CD14-positive monocyte (primary cell): ENCODE measurements around the gene MRPL57. TPM values are rescaled to one million over a fixed set of nuclear protein-coding genes. Genes with fewer than 3 reads are reported as not detected.

Experiments used
- DNase-seq, 3 donors: peaks; one replicate each; pipeline ENCODE4 v3.0.0-alpha.2; 2011 to 2022
- H2AFZ ChIP-seq: 2 replicates; pipeline ENCODE4 v1.6.0; 2012; ENCODE audit warnings: mild to moderate bottlenecking, low read depth, low read length, inconsistent platforms; ENCODE audit not compliant: insufficient read depth, poor library complexity, severe bottlenecking
- H3K27ac ChIP-seq, 2 donors: 1 replicate in 1 of 2; 2 replicates in 1 of 2; pipeline ENCODE4 v1.5.1; 2012 to 2013; ENCODE audit warnings: low read length in 2 of 2, control low read depth in 1 of 2, inconsistent platforms in 1 of 2, low read depth in 1 of 2, mild to moderate bottlenecking in 1 of 2
- H3K27me3 ChIP-seq, 2 donors: one replicate each; pipeline versions ENCODE4 v1.6.0 to v1.6.1; 2011 to 2013; ENCODE audit warnings: low read length in 2 of 2; ENCODE audit not compliant: control insufficient read depth in 2 of 2, insufficient read depth in 2 of 2
- H3K36me3 ChIP-seq, 2 donors: replicated peaks in 1 of 2; 1 replicate in 1 of 2; 2 replicates in 1 of 2; pipeline versions ENCODE4 v1.5.1 to v1.6.1; 2012 to 2013; ENCODE audit warnings: low read length in 2 of 2, control low read depth in 1 of 2, inconsistent platforms in 1 of 2, mild to moderate bottlenecking in 1 of 2; ENCODE audit not compliant: insufficient read depth in 2 of 2, control insufficient read depth in 1 of 2
- H3K4me1 ChIP-seq, 2 donors: 1 replicate in 1 of 2; 2 replicates in 1 of 2; pipeline versions ENCODE4 v1.5.1 to v1.6.1; 2012 to 2013; ENCODE audit warnings: low read length in 2 of 2, control low read depth in 1 of 2, inconsistent platforms in 1 of 2, mild to moderate bottlenecking in 1 of 2, moderate library complexity in 1 of 2; ENCODE audit not compliant: insufficient read depth in 2 of 2, control insufficient read depth in 1 of 2
- H3K4me2 ChIP-seq: replicated peaks from 2 replicates; pipeline ENCODE3; 2012; ENCODE audit warnings: low read length, moderate library complexity, mild to moderate bottlenecking; ENCODE audit not compliant: poor library complexity, severe bottlenecking; ENCODE audit errors: extremely low read depth
- H3K4me3 ChIP-seq, 3 experiments: fragments of 200-600 bp in 1 of 3; sonication (generic) in 1 of 3; replicated peaks in 1 of 3; 1 replicate in 2 of 3; 2 replicates in 1 of 3; pipeline ENCODE4 v1.5.1; 2011 to 2013; ENCODE audit warnings: low read length in 3 of 3, mild to moderate bottlenecking in 3 of 3, control low read depth in 2 of 3, low read depth in 2 of 3, inconsistent platforms in 1 of 3, moderate library complexity in 1 of 3
- H3K79me2 ChIP-seq: 2 replicates; pipeline ENCODE4 v1.6.0; 2012; ENCODE audit warnings: mild to moderate bottlenecking, control low read depth, inconsistent platforms, low read length, moderate library complexity; ENCODE audit not compliant: insufficient read depth
- H3K9ac ChIP-seq: 2 replicates; pipeline ENCODE4 v1.6.0; 2017; ENCODE audit warnings: low read length, mild to moderate bottlenecking; ENCODE audit not compliant: insufficient read depth, poor library complexity, severe bottlenecking
- H3K9me3 ChIP-seq, 2 donors: replicated peaks in 1 of 2; 1 replicate in 1 of 2; 2 replicates in 1 of 2; pipeline versions ENCODE4 v1.5.1 to v1.6.1; 2012 to 2013; ENCODE audit warnings: low read length in 2 of 2, control low read depth in 1 of 2; ENCODE audit not compliant: control insufficient read depth in 1 of 2, insufficient read depth in 1 of 2
- H4K20me1 ChIP-seq: 2 replicates; pipeline ENCODE4 v1.6.0; 2012; ENCODE audit warnings: mild to moderate bottlenecking, low read length, control low read depth, moderate library complexity; ENCODE audit not compliant: insufficient read depth
- H3K27ac Mint-ChIP-seq, 7 donors: one replicate each; pipeline ENCODE4 v1.8.0; 2020; ENCODE audit warnings: mild to moderate bottlenecking in 7 of 7, mixed read lengths in 7 of 7, moderate library complexity in 6 of 7, inconsistent platforms in 2 of 7
- H3K27me3 Mint-ChIP-seq, 3 donors: one replicate each; pipeline ENCODE4 v1.8.0; 2021 to 2022; ENCODE audit warnings: low read depth in 3 of 3, mild to moderate bottlenecking in 3 of 3, mixed read lengths in 3 of 3, moderate library complexity in 3 of 3, inconsistent platforms in 1 of 3
- H3K36me3 Mint-ChIP-seq, 2 donors: one replicate each; pipeline ENCODE4 v1.8.0; 2020; ENCODE audit warnings: mixed read lengths in 2 of 2, inconsistent platforms in 1 of 2, mild to moderate bottlenecking in 1 of 2
- H3K4me1 Mint-ChIP-seq: one replicate; pipeline ENCODE4 v1.8.0; 2020; ENCODE audit warnings: mild to moderate bottlenecking, mixed read lengths
- H3K4me3 Mint-ChIP-seq, 2 donors: one replicate each; pipeline ENCODE4 v1.8.0; 2020; ENCODE audit warnings: mild to moderate bottlenecking in 2 of 2, mixed read lengths in 2 of 2, moderate library complexity in 1 of 2
- H3K9me3 Mint-ChIP-seq, 7 donors: one replicate each; pipeline ENCODE4 v1.8.0; 2020 to 2022; ENCODE audit warnings: mixed read lengths in 7 of 7, mild to moderate bottlenecking in 6 of 7, moderate library complexity in 6 of 7, inconsistent platforms in 2 of 7
- WGBS: methylation state at CpG from one replicate; pipeline ENCODE4 v1.1.5; 2013; ENCODE audit warnings: missing lambda C conversion rate; ENCODE audit not compliant: insufficient coverage; 5-methylcytosine and 5-hydroxymethylcytosine counted together
- intact Hi-C, 2 donors: fragments of 100-400 bp; cut with micrococcal nuclease; formaldehyde crosslinking; loops; one replicate each; pipeline versions ENCODE4 v1.15.0 to v1.15.1; 2023
- polyA plus RNA-seq, 3 donors: library from polyadenylated mRNA; depleted of rRNA in 1 of 3; unstranded in 2 of 3; stranded (reverse) in 1 of 3; fragments of 300-500 nt in 2 of 3; fragments of >200 nt in 1 of 3; fragmentation: Illumina TruSeq in 2 of 3; gene quantifications; 1 replicate in 2 of 3; 2 replicates in 1 of 3; pipeline ENCODE4 v1.2.3, GENCODE V29; 2012 to 2021
- small RNA-seq: library from RNA; depleted of rRNA; stranded (forward); fragments of <200 nt; gene quantifications from one replicate; pipeline ENCODE3, GENCODE V24; 2012; ENCODE audit warnings: low read depth; ENCODE audit not compliant: insufficient read length
- TF ChIP-seq, protein P1 (sequence below): fragments of 200-600 bp; IDR thresholded peaks from one replicate; pipeline ENCODE4 v1.8.0; 2022; ENCODE audit warnings: antibody characterized with exemption, mild to moderate bottlenecking

The MRPL57 gene
- polyA plus RNA-seq, 3 donors, result 6.8 to 52.3 (median 41.1) TPM

DNA sequence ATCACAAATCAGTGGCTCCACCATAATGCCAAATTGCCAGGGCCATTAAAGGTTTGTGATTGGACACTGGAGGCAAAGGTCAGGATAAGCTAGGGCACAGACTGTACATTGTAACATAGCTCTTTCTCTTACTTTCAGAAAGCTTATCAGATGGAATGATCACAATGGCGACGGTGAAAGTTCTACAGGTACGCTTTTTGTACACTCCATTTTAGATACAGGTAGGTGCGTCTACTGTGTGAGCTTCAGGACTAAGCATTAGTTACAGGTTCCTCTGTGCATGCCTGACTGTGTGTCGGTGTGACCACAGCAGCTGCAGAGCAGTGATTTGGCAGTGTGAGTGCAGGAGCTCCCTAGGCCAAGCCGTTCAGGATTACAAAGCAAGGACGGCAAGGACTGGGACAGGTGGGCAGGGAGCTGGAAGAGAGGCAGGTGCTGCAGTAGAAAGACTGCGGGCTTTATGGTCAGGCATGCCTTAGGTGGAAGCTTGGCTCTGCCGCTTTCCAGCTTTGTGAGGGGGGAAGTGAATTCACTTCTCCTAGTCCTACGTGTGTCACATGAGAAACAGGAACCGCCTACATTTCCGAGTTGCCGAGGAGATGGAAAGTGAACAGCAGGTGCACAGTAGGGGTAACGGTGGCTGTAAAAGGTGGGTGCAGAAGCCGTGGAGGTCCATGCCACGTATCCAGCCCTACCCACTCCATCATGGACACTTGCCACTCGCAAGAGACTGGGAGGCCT, 49.6 kb downstream of the MRPL57 start:
- no peaks in the 10 kb centered on the region for H3K79me2 ChIP-seq
- H3K4me3 Mint-ChIP-seq, result peak overlapping the region in 1 of 2 donors; percentile 13
- H3K27me3 ChIP-seq, result no peaks in the 10 kb centered on the region
- intact Hi-C loops, result no loop called here
- H3K27ac ChIP-seq, result no peak overlapping the region
- peaks cover 9% of the 10 kb centered on the region in 2 donors for H3K9me3 ChIP-seq
- TF ChIP-seq, protein P1, sequence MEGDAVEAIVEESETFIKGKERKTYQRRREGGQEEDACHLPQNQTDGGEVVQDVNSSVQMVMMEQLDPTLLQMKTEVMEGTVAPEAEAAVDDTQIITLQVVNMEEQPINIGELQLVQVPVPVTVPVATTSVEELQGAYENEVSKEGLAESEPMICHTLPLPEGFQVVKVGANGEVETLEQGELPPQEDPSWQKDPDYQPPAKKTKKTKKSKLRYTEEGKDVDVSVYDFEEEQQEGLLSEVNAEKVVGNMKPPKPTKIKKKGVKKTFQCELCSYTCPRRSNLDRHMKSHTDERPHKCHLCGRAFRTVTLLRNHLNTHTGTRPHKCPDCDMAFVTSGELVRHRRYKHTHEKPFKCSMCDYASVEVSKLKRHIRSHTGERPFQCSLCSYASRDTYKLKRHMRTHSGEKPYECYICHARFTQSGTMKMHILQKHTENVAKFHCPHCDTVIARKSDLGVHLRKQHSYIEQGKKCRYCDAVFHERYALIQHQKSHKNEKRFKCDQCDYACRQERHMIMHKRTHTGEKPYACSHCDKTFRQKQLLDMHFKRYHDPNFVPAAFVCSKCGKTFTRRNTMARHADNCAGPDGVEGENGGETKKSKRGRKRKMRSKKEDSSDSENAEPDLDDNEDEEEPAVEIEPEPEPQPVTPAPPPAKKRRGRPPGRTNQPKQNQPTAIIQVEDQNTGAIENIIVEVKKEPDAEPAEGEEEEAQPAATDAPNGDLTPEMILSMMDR, result no peak
- H3K36me3 Mint-ChIP-seq, result no peaks in the 10 kb centered on the region
- peaks cover 2 to 19% (median 9%) of the 10 kb centered on the region in 7 donors for H3K9me3 Mint-ChIP-seq
- H3K9ac ChIP-seq, result no peak overlapping the region
- H3K27me3 Mint-ChIP-seq, result peaks cover 0 to 1% (median 0%) of the 10 kb centered on the region in 3 donors
- no peak overlapping the region for H3K4me3 ChIP-seq
- H3K4me1 Mint-ChIP-seq, result peaks cover 4% of the 10 kb centered on the region
- no peaks in the 10 kb centered on the region for H3K4me1 ChIP-seq
- DNase-seq, result no peak
- H3K36me3 ChIP-seq, result no peaks in the 10 kb centered on the region
- no peak overlapping the region for H3K27ac Mint-ChIP-seq
- no peak overlapping the region for H3K4me2 ChIP-seq
- 97% methylated on average over 8 of the region's 17 CpGs for WGBS
- no peaks in the 10 kb centered on the region for H4K20me1 ChIP-seq
- no peak overlapping the region for H2AFZ ChIP-seq

DNA sequence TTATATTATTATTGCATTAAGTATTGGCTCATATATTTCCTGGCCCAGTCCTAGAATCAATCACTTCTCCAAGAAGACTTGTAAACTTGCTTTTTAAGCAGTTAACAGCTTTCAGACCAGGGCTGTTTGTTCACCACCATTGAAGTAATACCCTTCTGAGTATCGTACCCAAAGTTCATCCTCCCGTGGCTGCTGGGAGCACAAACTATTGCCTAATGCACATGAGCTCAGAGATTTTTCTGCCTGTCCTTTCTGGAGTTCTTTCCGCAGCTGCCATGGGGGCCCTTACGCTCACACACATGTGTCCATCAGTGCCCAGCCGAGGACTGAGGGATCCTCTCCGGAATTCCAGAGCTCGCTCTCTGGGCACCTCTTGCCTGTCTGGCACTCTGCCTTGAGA, 51.5 kb downstream of the MRPL57 start:
- intact Hi-C loops, result no loop called here
- Histone ChIP-seq H3K27me3 (no peaks in the 10 kb centered on the region), H3K4me2 (no peak overlapping the region), H3K27ac (no peak overlapping the region), H3K4me1 (no peaks in the 10 kb centered on the region), H3K9ac (no peak overlapping the region), H4K20me1 (no peaks in the 10 kb centered on the region), H2AFZ (no peak overlapping the region), H3K79me2 (no peaks in the 10 kb centered on the region), H3K4me3 (no peak overlapping the region), H3K36me3 (no peaks in the 10 kb centered on the region), H3K9me3 (no peaks in the 10 kb centered on the region)
- H3K27me3 Mint-ChIP-seq, result peaks cover 0 to 2% (median 1%) of the 10 kb centered on the region in 3 donors
- peaks cover 0 to 2% (median 0%) of the 10 kb centered on the region in 7 donors for H3K9me3 Mint-ChIP-seq
- no peak overlapping the region for H3K27ac Mint-ChIP-seq
- no peak overlapping the region for H3K4me3 Mint-ChIP-seq
- peaks cover 4% of the 10 kb centered on the region for H3K4me1 Mint-ChIP-seq
- H3K36me3 Mint-ChIP-seq, result no peaks in the 10 kb centered on the region
- TF ChIP-seq, protein P1, result no peak
- 95% methylated on average over 7 of the region's 7 CpGs for WGBS
- DNase-seq, result no peak

Small RNA genes within 50 kb of the gene (small RNA-seq; reads per million reads assigned to genes)
- gene AL158032.1 (not detected), gene RF00086 (4.0 reads per million, percentile 39 among the genes with 10 or more reads in this experiment)

Other genes starting within 250 kb of the MRPL57 start
- gene LATS2, start 115.1 kb upstream of the MRPL57 start, polyA plus RNA-seq, result 10 to 100 TPM in 1 of 3 donors, 1 to 10 TPM in 1, under 1 TPM in 1; 0.96 to 11.2 (median 1.0) TPM
- gene SAP18, start 36.5 kb upstream of the MRPL57 start, polyA plus RNA-seq, result 100 to 1,000 TPM in 2 of 3 donors, 10 to 100 TPM in 1; 27.6 to 293 (median 270) TPM
- 1 to 10 TPM in 1 of 3 donors, under 1 TPM in 2; 0.12 to 2.5 (median 0.49) TPM for gene SKA3, start 106 bp upstream of the MRPL57 start, polyA plus RNA-seq